H1 (cell line): ENCODE results near the gene C2CD3. TPM values are rescaled to one million over a fixed set of nuclear protein-coding genes. Genes with fewer than 3 reads are reported as not detected.

Experiments
- CTCF ChIA-PET: fragments of 300-600 bp; sonication (Branson Sonifier 250); formaldehyde crosslinking; loops from one replicate; lab custom pipeline; 2021; ENCODE audit not compliant: partially characterized antibody; lab: Charles Lee
- POLR2A ChIA-PET: fragments of 300-600 bp; sonication (Branson Sonifier 250); formaldehyde crosslinking; loops from one replicate; lab custom pipeline; 2021; ENCODE audit warnings: inconsistent platforms; ENCODE audit not compliant: partially characterized antibody; lab: Charles Lee
- DNase-seq, 2 experiments: peaks; one replicate each; pipeline versions ENCODE4 v3.0.0 to v3.0.0-alpha.2; 2010 to 2022; ENCODE audit warnings: low spot score in 2 of 2, low read depth in 1 of 2, mixed read lengths in 1 of 2
- FAIRE-seq: peaks from 2 replicates; lab custom pipeline; 2011; peaks lifted over from hg19 to GRCh38; lab: Jason Lieb, UNC
- H2AFZ ChIP-seq: 2 replicates; pipeline ENCODE4 v1.8.1; 2012; ENCODE audit warnings: low read length, inconsistent platforms
- H2AK5ac ChIP-seq: 2 replicates; pipeline ENCODE4 v1.6.1; 2013; ENCODE audit warnings: low read depth, low read length
- H2BK120ac ChIP-seq: replicated peaks from 2 replicates; pipeline ENCODE3; 2013; ENCODE audit warnings: low read depth, low read length, inconsistent platforms
- H2BK12ac ChIP-seq: 2 replicates; pipeline ENCODE4 v1.6.1; 2013; ENCODE audit warnings: low read depth, low read length
- H2BK15ac ChIP-seq: 2 replicates; pipeline ENCODE4 v1.6.1; 2013; ENCODE audit warnings: low read length
- H2BK20ac ChIP-seq: 2 replicates; pipeline ENCODE4 v1.6.1; 2013; ENCODE audit warnings: low read length
- H2BK5ac ChIP-seq: 2 replicates; pipeline ENCODE4 v1.6.1; 2013; ENCODE audit warnings: low read depth, low read length
- H3K14ac ChIP-seq: 2 replicates; pipeline ENCODE4 v1.6.1; 2013; ENCODE audit warnings: inconsistent platforms; ENCODE audit not compliant: insufficient read length
- H3K18ac ChIP-seq: 2 replicates; pipeline ENCODE4 v1.6.1; 2013; ENCODE audit warnings: low read length; ENCODE audit errors: extremely low read depth
- H3K23ac ChIP-seq: 2 replicates; pipeline ENCODE4 v1.6.1; 2013; ENCODE audit warnings: inconsistent platforms; ENCODE audit not compliant: insufficient read length
- H3K23me2 ChIP-seq: 2 replicates; pipeline ENCODE4 v1.6.1; 2013; ENCODE audit warnings: low read depth, low read length
- H3K27ac ChIP-seq: 2 replicates; pipeline ENCODE4 v1.6.1; 2011; ENCODE audit warnings: low read depth, low read length, inconsistent platforms
- H3K27me3 ChIP-seq, 4 experiments: replicated peaks in 1 of 4; 1 replicate in 1 of 4; 2 replicates in 3 of 4; pipeline versions ENCODE4 v1.6.1 to v1.8.1; 2011 to 2013; ENCODE audit warnings: low read length in 3 of 4, mild to moderate bottlenecking in 3 of 4, inconsistent platforms in 2 of 4, mixed read lengths in 2 of 4, moderate library complexity in 1 of 4; ENCODE audit not compliant: control insufficient read depth in 3 of 4, insufficient read depth in 3 of 4; ENCODE audit errors: extremely low read depth in 1 of 4
- H3K36me3 ChIP-seq, 4 experiments: 2 replicates each; pipeline versions ENCODE4 v1.6.1 to v1.8.1; 2011 to 2013; ENCODE audit warnings: mild to moderate bottlenecking in 4 of 4, low read length in 3 of 4, moderate library complexity in 2 of 4, control low read depth in 1 of 4, inconsistent platforms in 1 of 4; ENCODE audit not compliant: insufficient read depth in 4 of 4, control insufficient read depth in 2 of 4
- H3K4ac ChIP-seq: replicated peaks from 2 replicates; pipeline ENCODE3; 2013; ENCODE audit warnings: low read length, low read depth, mixed read lengths, inconsistent platforms; ENCODE audit not compliant: insufficient read length
- H3K4me1 ChIP-seq, 4 experiments: replicated peaks in 1 of 4; 1 replicate in 1 of 4; 2 replicates in 3 of 4; pipeline versions ENCODE4 v1.6.1 to v1.8.1; 2011 to 2013; ENCODE audit warnings: low read length in 3 of 4, inconsistent platforms in 2 of 4, mixed read lengths in 1 of 4; ENCODE audit not compliant: insufficient read depth in 4 of 4, control insufficient read depth in 3 of 4
- H3K4me2 ChIP-seq, 2 experiments: 2 replicates each; pipeline versions ENCODE4 v1.6.1 to v1.8.1; 2011 to 2013; ENCODE audit warnings: low read depth in 2 of 2, low read length in 2 of 2, control low read depth in 1 of 2, inconsistent platforms in 1 of 2, mild to moderate bottlenecking in 1 of 2; ENCODE audit not compliant: insufficient read depth in 1 of 2
- H3K4me3 ChIP-seq, 4 experiments: fragments of 200-600, 300-600 bp in 1 of 4; sonication (generic), shearing (Covaris generic), sonication (Bioruptor Twin) in 1 of 4; 2 replicates each; pipeline versions ENCODE4 v1.5.1 to v1.8.1; 2011 to 2016; ENCODE audit warnings: low read length in 4 of 4, low read depth in 3 of 4, control low read depth in 2 of 4, inconsistent platforms in 2 of 4, mild to moderate bottlenecking in 2 of 4, mixed read lengths in 1 of 4, moderate library complexity in 1 of 4; ENCODE audit not compliant: insufficient read depth in 2 of 4; ENCODE audit errors: extremely low read depth in 1 of 4
- H3K56ac ChIP-seq: replicated peaks from 2 replicates; pipeline ENCODE3; 2013; ENCODE audit warnings: low read depth, mild to moderate bottlenecking, mixed read lengths, low read length, inconsistent platforms; ENCODE audit not compliant: insufficient read length
- H3K79me1 ChIP-seq: 2 replicates; pipeline ENCODE4 v1.6.1; 2013; ENCODE audit warnings: low read depth, low read length, control low read depth
- H3K79me2 ChIP-seq, 2 experiments: 2 replicates each; pipeline versions ENCODE4 v1.6.1 to v1.8.1; 2012 to 2013; ENCODE audit warnings: low read length in 2 of 2, mild to moderate bottlenecking in 2 of 2, inconsistent platforms in 1 of 2; ENCODE audit not compliant: insufficient read depth in 2 of 2, control insufficient read depth in 1 of 2
- H3K9ac ChIP-seq, 4 experiments: replicated peaks in 1 of 4; 1 replicate in 1 of 4; 2 replicates in 3 of 4; pipeline versions ENCODE4 v1.6.1 to v1.8.1; 2011 to 2013; ENCODE audit warnings: low read depth in 3 of 4, low read length in 3 of 4, control low read depth in 2 of 4, mild to moderate bottlenecking in 2 of 4, moderate library complexity in 2 of 4, inconsistent platforms in 1 of 4; ENCODE audit errors: extremely low read depth in 1 of 4
- H3K9me3 ChIP-seq, 2 experiments: 2 replicates each; pipeline versions ENCODE4 v1.6.1 to v1.8.1; 2012 to 2013; ENCODE audit warnings: mild to moderate bottlenecking in 2 of 2, moderate library complexity in 2 of 2, control low read depth in 1 of 2, inconsistent platforms in 1 of 2, low read depth in 1 of 2, low read length in 1 of 2, mixed read lengths in 1 of 2; ENCODE audit not compliant: insufficient read depth in 2 of 2
- H4K20me1 ChIP-seq, 2 experiments: replicated peaks in 1 of 2; 2 replicates each; pipeline versions ENCODE3 to v1.8.1; 2011 to 2013; ENCODE audit warnings: inconsistent platforms in 2 of 2, low read length in 2 of 2, mild to moderate bottlenecking in 1 of 2; ENCODE audit not compliant: insufficient read depth in 2 of 2, control insufficient read depth in 1 of 2
- H4K5ac ChIP-seq: 2 replicates; pipeline ENCODE4 v1.6.1; 2013; ENCODE audit warnings: low read length, low read depth, mixed read lengths, inconsistent platforms; ENCODE audit not compliant: insufficient read length
- H4K8ac ChIP-seq: 2 replicates; pipeline ENCODE4 v1.8.0; 2013; ENCODE audit warnings: mild to moderate bottlenecking, moderate library complexity, low read length, inconsistent platforms; ENCODE audit not compliant: insufficient read depth; ENCODE audit errors: extremely low read depth
- H4K91ac ChIP-seq: replicated peaks from 2 replicates; pipeline ENCODE3; 2013; ENCODE audit warnings: low read length, mixed read lengths, inconsistent platforms; ENCODE audit not compliant: insufficient read length
- ASH2L ChIP-seq: fragments of 200-600, 300-600 bp; sonication (generic); IDR thresholded peaks from one replicate; pipeline ENCODE4 v1.7.1; 2017; ENCODE audit warnings: low read length
- BRCA1 ChIP-seq: IDR thresholded peaks from 2 replicates; pipeline ENCODE4 v1.6.1; 2012; ENCODE audit warnings: low read depth, low read length, improper control_type of control experiment
- GABPA ChIP-seq: IDR thresholded peaks from 2 replicates; pipeline ENCODE4 v1.6.1; 2011; ENCODE audit warnings: mild to moderate bottlenecking, low read length, moderate library complexity, borderline replicate concordance; ENCODE audit not compliant: insufficient read depth
- JUN ChIP-seq: IDR thresholded peaks from 2 replicates; pipeline ENCODE4 v1.6.1; 2011; ENCODE audit warnings: low read depth, mild to moderate bottlenecking, improper control_type of control experiment, low read length
- JUND ChIP-seq: IDR thresholded peaks from 2 replicates; pipeline ENCODE4 v1.6.1; 2011; ENCODE audit warnings: mild to moderate bottlenecking, improper control_type of control experiment, low read length
- KDM1A ChIP-seq: fragments of 200-600, 300-600 bp; sonication (generic); IDR thresholded peaks from 2 replicates; pipeline ENCODE4 v1.7.1; 2016; ENCODE audit warnings: mild to moderate bottlenecking, low read length, borderline replicate concordance
- MAFK ChIP-seq: IDR thresholded peaks from 2 replicates; pipeline ENCODE4 v1.6.1; 2012; ENCODE audit warnings: low read depth, mild to moderate bottlenecking, improper control_type of control experiment, low read length
- RAD21 ChIP-seq, 2 experiments: IDR thresholded peaks in 1 of 2; conservative IDR thresholded peaks in 1 of 2; 2 replicates each; pipeline ENCODE4 v1.6.1; 2011; ENCODE audit warnings: low read depth in 2 of 2, low read length in 2 of 2, improper control_type of control experiment in 1 of 2, inconsistent platforms in 1 of 2, mild to moderate bottlenecking in 1 of 2, moderate library complexity in 1 of 2
- SRF ChIP-seq: IDR thresholded peaks from 2 replicates; pipeline ENCODE4 v1.6.1; 2011; ENCODE audit warnings: mild to moderate bottlenecking, low read depth, low read length, moderate library complexity
- SUZ12 ChIP-seq: fragments of 200-600 bp; sonication (generic); IDR thresholded peaks from 2 replicates; pipeline ENCODE4 v1.6.1; 2012; ENCODE audit warnings: mild to moderate bottlenecking, inconsistent platforms, low read length, moderate library complexity, mixed read lengths
- TBP ChIP-seq: IDR thresholded peaks from 2 replicates; pipeline ENCODE4 v1.6.1; 2011; ENCODE audit warnings: low read depth, low read length, improper control_type of control experiment
- TCF12 ChIP-seq: IDR thresholded peaks from 2 replicates; pipeline ENCODE4 v1.6.1; 2011; ENCODE audit warnings: low read depth, mild to moderate bottlenecking, low read length
- YY1 ChIP-seq: IDR thresholded peaks from 2 replicates; pipeline ENCODE4 v1.6.1; 2011; ENCODE audit warnings: low read depth, mild to moderate bottlenecking, low read length
- WGBS, 2 experiments: shearing (Covaris generic) in 1 of 2; methylation state at CpG; one replicate each; pipeline versions ENCODE4 v1.1.6 to v1.1.7; 2013 to 2015; ENCODE audit warnings: low lambda C conversion rate in 2 of 2, mixed read lengths in 2 of 2, inconsistent platforms in 1 of 2, low coverage in 1 of 2, missing lambda C conversion rate in 1 of 2; ENCODE audit not compliant: insufficient replicate concordance in 2 of 2, insufficient coverage in 1 of 2, insufficient read length in 1 of 2; ENCODE audit errors: extremely low coverage in 1 of 2, missing lambda C conversion rate in 1 of 2; 5-methylcytosine and 5-hydroxymethylcytosine counted together
- polyA plus RNA-seq, 7 experiments: library from polyadenylated mRNA; depleted of rRNA in 3 of 7; stranded (reverse) in 5 of 7; unstranded in 2 of 7; fragments of >200 nt in 5 of 7; fragments of 200-250 nt in 2 of 7; gene quantifications; 1 replicate in 5 of 7; 2 replicates in 1 of 7; 4 replicates in 1 of 7; pipeline versions ENCODE4 v1.2.1 to v1.2.3, GENCODE V29; 2011 to 2013; ENCODE audit warnings: missing spikeins in 2 of 7, mixed read lengths in 2 of 7
- total RNA-seq: library from RNA; stranded (reverse); fragmentation: NEBNext Ultra II Directional; extraction: Animal tissue kit (Norgen Biotek cat#: 25700); gene quantifications from 2 replicates; pipeline ENCODE4 v1.2.1, GENCODE V29; 2021
- TF ChIP-seq, protein P1 (sequence below): IDR thresholded peaks from 2 replicates; pipeline ENCODE4 v1.6.1; 2011; ENCODE audit warnings: low read length, improper control_type of control experiment

Gene C2CD3
- total and polyA plus RNA-seq, 2 of the 8 experiments (the other 6 are each of a cell fraction or from before 2014, with no cell fraction given): 11.0 to 29.1 TPM

DNA sequence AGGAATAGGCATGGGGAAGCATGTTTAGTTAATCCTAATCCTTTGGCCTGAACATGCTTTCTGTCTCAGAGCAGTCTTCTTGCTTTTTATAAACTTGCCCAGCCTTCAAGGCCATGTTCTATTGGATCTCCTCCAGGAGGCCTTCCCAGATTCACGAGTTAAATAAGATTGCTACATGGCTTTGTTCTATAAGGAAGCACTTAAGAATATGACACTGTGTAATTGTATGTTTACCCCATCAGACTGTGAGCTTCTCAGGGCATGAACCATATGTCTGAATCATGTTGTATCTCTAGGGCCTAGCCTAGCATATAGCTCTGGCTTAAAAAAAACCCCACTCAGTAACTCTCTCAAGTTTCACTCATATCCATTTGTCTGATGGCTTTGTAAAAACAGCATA, 135.5 kb downstream of the C2CD3 start:
- Histone ChIP-seq H2BK120ac (no peak overlapping the region), H3K4me3 (no peak overlapping the region), H3K27ac (no peak overlapping the region), H3K36me3 (peaks cover 0 to 17% (median 3%) of the 10 kb centered on the region in 4 experiments; a peak in 6 of 8 replicates), H2BK12ac (no peak overlapping the region), H3K56ac (no peak overlapping the region), H3K4me1 (no peaks in the 10 kb centered on the region), H3K23me2 (no peaks in the 10 kb centered on the region), H3K18ac (no peak overlapping the region), H3K9me3 (no peaks in the 10 kb centered on the region), H4K20me1 (no peaks in the 10 kb centered on the region), H2BK15ac (no peak overlapping the region), H4K91ac (no peak overlapping the region), H3K4me2 (no peak overlapping the region), H3K14ac (no peak overlapping the region), H2AFZ (no peak overlapping the region), H3K4ac (no peak overlapping the region), H2BK5ac (no peak overlapping the region), H3K79me2 (no peaks in the 10 kb centered on the region), H3K27me3 (no peaks in the 10 kb centered on the region), H3K9ac (no peak overlapping the region), H4K8ac (no peak overlapping the region), H2BK20ac (no peak overlapping the region), H3K23ac (no peak overlapping the region), H4K5ac (no peak overlapping the region), H2AK5ac (no peak overlapping the region), H3K79me1 (no peaks in the 10 kb centered on the region)
- DNase-seq (no peak), FAIRE-seq (no peak)
- ChIA-PET CTCF (no interaction called here), POLR2A (no interaction called here)
- 78% methylated on average over 1 of the region's 1 CpG; no CpG with 5 or more reads in 1 of the 2 experiments for WGBS, 2 experiments
- TF ChIP-seq KDM1A: no peak
- TF ChIP-seq SUZ12: no peak
- no peak for TF ChIP-seq SRF
- no peak for TF ChIP-seq TBP
- TF ChIP-seq RAD21 (IDR thresholded peaks at IDR 0.05 in 1 of 2, conservative IDR thresholded peaks at IDR 0.05 in 1 of 2; ENCODE audit: low read depth in 2 of 2, low read length in 2 of 2): no peak
- TF ChIP-seq JUND: no peak
- TF ChIP-seq YY1: no peak
- TF ChIP-seq BRCA1: no peak
- no peak for TF ChIP-seq JUN
- no peak for TF ChIP-seq MAFK
- TF ChIP-seq TCF12: no peak
- TF ChIP-seq, protein P1, sequence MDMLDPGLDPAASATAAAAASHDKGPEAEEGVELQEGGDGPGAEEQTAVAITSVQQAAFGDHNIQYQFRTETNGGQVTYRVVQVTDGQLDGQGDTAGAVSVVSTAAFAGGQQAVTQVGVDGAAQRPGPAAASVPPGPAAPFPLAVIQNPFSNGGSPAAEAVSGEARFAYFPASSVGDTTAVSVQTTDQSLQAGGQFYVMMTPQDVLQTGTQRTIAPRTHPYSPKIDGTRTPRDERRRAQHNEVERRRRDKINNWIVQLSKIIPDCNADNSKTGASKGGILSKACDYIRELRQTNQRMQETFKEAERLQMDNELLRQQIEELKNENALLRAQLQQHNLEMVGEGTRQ: no peak
- no peak for TF ChIP-seq ASH2L
- no peak for TF ChIP-seq GABPA
